Keratinocyte (primary cell): ENCODE data around the gene PLCD4.

Experiments
- EZH2 ChIP-seq: IDR thresholded peaks from one replicate; pipeline ENCODE4 v1.6.1; 2012; ENCODE audit warnings: inconsistent platforms, mild to moderate bottlenecking, low read length, moderate library complexity
- TF ChIP-seq, protein P1 (sequence below), 3 experiments: IDR thresholded peaks in 1 of 3; conservative IDR thresholded peaks in 1 of 3; optimal IDR thresholded peaks in 1 of 3; 2 replicates in 2 of 3; 3 replicates in 1 of 3; pipeline versions ENCODE3 to v1.5.1; 2011; ENCODE audit warnings: low read length in 3 of 3, mild to moderate bottlenecking in 3 of 3, moderate library complexity in 2 of 3, control low read depth in 1 of 3, inconsistent platforms in 1 of 3; ENCODE audit not compliant: insufficient read depth in 2 of 3; ENCODE audit errors: extremely low read depth in 1 of 3

DNA sequence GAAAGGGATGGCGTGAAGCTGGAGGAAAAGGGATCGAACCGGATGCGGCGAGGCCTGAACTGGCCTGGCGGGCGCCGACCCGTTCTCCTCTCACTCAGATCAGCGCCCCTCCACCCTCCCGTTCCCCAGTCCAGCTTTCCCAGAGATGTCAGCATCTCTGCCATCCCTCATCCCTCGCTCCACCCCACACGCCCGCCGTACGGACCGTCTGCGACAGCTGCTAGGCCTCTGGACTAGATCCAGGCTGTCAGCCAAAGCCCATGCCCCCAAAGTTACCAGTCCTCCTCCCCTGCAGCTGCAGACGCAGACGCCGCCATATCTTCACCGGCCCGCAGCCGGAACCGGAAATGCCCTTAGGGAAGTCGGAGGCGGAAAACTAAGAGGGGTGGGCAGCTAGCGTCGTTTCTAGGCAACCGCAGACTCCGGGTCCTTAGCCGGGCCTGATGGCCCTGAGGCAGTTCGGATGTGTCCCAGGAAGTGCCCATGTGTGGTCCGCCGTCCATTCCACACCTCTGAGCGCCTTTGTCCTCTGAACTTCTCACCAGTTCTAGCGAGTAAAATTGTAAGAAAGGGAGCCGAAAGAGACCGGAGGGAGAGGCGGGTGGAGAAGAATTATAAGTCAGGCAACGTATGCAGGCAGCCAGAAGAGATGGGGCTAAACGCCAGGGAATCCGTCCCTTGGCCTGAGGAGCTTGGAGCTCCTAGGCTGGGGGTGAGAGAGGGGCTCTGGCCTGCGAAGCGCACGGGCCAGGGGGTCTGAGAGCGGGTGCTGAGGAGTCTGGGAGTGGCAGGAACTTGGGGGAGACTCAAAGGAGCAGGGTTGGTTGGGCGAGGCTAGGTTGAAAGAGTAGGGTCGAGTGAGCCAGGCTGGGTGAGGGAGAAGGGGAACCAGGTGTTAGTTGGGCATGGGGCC is 64.2 kb downstream of the PLCD4 start, which contains the start of the genes RNF25 and STK36:
- TF ChIP-seq, protein P1, sequence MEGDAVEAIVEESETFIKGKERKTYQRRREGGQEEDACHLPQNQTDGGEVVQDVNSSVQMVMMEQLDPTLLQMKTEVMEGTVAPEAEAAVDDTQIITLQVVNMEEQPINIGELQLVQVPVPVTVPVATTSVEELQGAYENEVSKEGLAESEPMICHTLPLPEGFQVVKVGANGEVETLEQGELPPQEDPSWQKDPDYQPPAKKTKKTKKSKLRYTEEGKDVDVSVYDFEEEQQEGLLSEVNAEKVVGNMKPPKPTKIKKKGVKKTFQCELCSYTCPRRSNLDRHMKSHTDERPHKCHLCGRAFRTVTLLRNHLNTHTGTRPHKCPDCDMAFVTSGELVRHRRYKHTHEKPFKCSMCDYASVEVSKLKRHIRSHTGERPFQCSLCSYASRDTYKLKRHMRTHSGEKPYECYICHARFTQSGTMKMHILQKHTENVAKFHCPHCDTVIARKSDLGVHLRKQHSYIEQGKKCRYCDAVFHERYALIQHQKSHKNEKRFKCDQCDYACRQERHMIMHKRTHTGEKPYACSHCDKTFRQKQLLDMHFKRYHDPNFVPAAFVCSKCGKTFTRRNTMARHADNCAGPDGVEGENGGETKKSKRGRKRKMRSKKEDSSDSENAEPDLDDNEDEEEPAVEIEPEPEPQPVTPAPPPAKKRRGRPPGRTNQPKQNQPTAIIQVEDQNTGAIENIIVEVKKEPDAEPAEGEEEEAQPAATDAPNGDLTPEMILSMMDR (optimal IDR thresholded peaks at IDR 0.05 in 1 of 3, IDR thresholded peaks at IDR 0.05 in 1 of 3, conservative IDR thresholded peaks at IDR 0.05 in 1 of 3; ENCODE audit: extremely low read depth in 1 of 3, insufficient read depth in 2 of 3, low read length in 3 of 3) = no peak
- TF ChIP-seq EZH2 = no peak
